D721Med (cell line): Measurements from ENCODE around the gene KLHDC3.

Experiments
- DNase-seq: peaks from one replicate; pipeline ENCODE4 v3.0.0; 2011; ENCODE audit warnings: low spot score; ENCODE audit not compliant: insufficient read length
- FAIRE-seq: peaks from 2 replicates; lab custom pipeline; 2011; peaks lifted over from hg19 to GRCh38; lab: Jason Lieb, UNC
- TF ChIP-seq, protein P1 (sequence below): IDR thresholded peaks from 2 replicates; pipeline ENCODE4 v1.5.1; 2012; ENCODE audit warnings: mild to moderate bottlenecking, control low read depth; ENCODE audit not compliant: insufficient read depth; ENCODE audit errors: missing control alignments

Gene KLHDC3

GRCh38 chr6:43016943-43017334 is 2.9 kb downstream of the KLHDC3 start:
- TF ChIP-seq, protein P1, sequence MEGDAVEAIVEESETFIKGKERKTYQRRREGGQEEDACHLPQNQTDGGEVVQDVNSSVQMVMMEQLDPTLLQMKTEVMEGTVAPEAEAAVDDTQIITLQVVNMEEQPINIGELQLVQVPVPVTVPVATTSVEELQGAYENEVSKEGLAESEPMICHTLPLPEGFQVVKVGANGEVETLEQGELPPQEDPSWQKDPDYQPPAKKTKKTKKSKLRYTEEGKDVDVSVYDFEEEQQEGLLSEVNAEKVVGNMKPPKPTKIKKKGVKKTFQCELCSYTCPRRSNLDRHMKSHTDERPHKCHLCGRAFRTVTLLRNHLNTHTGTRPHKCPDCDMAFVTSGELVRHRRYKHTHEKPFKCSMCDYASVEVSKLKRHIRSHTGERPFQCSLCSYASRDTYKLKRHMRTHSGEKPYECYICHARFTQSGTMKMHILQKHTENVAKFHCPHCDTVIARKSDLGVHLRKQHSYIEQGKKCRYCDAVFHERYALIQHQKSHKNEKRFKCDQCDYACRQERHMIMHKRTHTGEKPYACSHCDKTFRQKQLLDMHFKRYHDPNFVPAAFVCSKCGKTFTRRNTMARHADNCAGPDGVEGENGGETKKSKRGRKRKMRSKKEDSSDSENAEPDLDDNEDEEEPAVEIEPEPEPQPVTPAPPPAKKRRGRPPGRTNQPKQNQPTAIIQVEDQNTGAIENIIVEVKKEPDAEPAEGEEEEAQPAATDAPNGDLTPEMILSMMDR, result no peak
- DNase-seq (no peak), FAIRE-seq (no peak)

DNA sequence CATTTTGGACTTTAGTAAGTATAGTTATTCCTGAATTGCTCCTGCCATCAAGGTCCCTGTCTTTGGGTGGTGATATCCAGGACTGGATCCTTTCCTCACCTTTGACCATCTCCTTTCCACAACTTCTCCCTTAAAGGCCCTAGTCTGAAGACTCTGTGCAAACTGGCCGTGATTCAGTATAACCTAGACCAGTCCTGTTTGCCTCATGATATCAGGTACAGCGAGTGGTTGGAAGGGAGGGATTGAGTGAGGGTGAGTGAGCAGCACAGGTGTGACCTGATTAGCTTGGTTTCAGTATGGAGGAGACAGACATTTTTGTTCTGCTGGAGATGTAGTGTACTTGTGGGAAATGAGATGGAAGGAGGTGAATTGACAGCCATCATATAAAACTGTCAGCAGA is 5.1 kb downstream of the KLHDC3 start:
- DNase-seq (no peak), FAIRE-seq (no peak)
- TF ChIP-seq, protein P1, result no peak

DNA sequence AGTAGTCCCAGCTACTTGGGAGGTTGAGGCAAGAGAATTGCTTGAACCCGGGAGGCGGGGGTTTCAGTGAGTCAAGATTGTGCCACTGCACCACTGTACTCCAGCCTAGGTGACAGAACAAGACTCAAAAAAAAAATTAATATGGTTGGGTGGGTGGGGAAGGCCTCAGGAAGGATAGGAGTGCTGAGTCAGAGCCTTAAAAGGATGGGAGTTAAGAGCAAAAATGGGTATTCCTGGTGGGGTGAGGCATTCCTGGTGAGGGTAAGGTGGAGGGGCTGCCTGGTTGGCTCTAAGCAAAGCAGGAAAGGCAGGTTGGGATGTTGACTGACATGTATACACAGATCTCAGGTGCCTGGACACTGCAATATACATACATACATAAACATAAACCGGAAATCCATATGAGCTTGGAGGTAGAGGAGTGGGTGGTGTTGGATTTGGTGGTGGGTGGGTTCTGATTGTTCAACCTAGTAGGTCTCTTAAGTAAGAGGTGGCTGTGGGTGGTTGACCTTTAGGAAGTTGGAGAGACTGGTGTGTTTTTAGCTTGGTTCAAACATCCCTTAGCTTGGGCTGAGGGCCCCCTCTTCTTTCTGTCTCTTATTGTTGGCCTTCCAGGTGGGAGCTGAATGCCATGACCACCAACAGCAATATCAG is 6.1 kb downstream of the KLHDC3 start:
- no peak for DNase-seq
- no peak for FAIRE-seq
- TF ChIP-seq, protein P1, result no peak

GRCh38 chr6:43020847-43021246 is 6.8 kb downstream of the KLHDC3 start:
- DNase-seq (peak; percentile 55), FAIRE-seq (no peak)
- TF ChIP-seq, protein P1, result no peak

GRCh38 chr6:43021270-43022047 is 7.4 kb downstream of the KLHDC3 start, which contains the start of gene RRP36:
Gene RRP36, plus strand, starts transcription at chr6:43021623. Its CDS starts 32 bp downstream, at chr6:43021655.
- peak; percentile 79 for DNase-seq
- TF ChIP-seq, protein P1, result no peak
- FAIRE-seq, result no peak

- TF ChIP-seq, protein P1, result no peak
- FAIRE-seq (no peak), DNase-seq (no peak)
Measured at GRCh38 chr6:43024436-43024835, 10.4 kb downstream of the KLHDC3 start.

- TF ChIP-seq, protein P1, result no peak
- no peak for FAIRE-seq
- DNase-seq, result no peak
Measured at GRCh38 chr6:43026365-43026764, 12.3 kb downstream of the KLHDC3 start.
